Panc1 (cell line): ENCODE data around the gene FCRL5. TPM values are rescaled to one million over a fixed set of nuclear protein-coding genes. Genes with fewer than 3 reads are reported as not detected.

Experiments
- ATAC-seq: fragments of 200-7000 bp; cut with Tn5 transposase; 2 replicates; pipeline ENCODE4 v1.9.1; 2020; ENCODE audit warnings: mild to moderate bottlenecking, moderate library complexity
- BruUV-seq: library from RNA; stranded (reverse); fragments of 400-500 nt; replicated peaks from 2 replicates; lab custom pipeline; 2021; lab: Mats Ljungman, UMichigan
- CTCF ChIA-PET: fragments of 300-600 bp; sonication (Branson Sonifier 250); formaldehyde crosslinking; loops from one replicate; lab custom pipeline; 2022; ENCODE audit warnings: antibody characterized with exemption; lab: Charles Lee
- POLR2A ChIA-PET: fragments of 300-600 bp; sonication (Branson Sonifier 250); formaldehyde crosslinking; loops from one replicate; lab custom pipeline; 2022; ENCODE audit warnings: antibody characterized with exemption; lab: Charles Lee
- DNase-seq: peaks from one replicate; pipeline ENCODE4 v3.0.0-alpha.2; 2010; ENCODE audit warnings: low read depth, low spot score
- H3K27ac ChIP-seq: 2 replicates; pipeline ENCODE4 v1.5.1; 2011; ENCODE audit warnings: mild to moderate bottlenecking, low read length, inconsistent platforms
- H3K27me3 ChIP-seq: fragments of 200-500 bp; sonication (Bioruptor generic); 2 replicates; pipeline ENCODE4 v1.6.0; 2014; ENCODE audit warnings: low read length, inconsistent platforms; ENCODE audit not compliant: control insufficient read depth, insufficient read depth
- H3K36me3 ChIP-seq: fragments of 200-500 bp; sonication (Bioruptor generic); 2 replicates; pipeline ENCODE4 v1.5.1; 2014; ENCODE audit warnings: inconsistent platforms, mild to moderate bottlenecking, low read length, moderate library complexity; ENCODE audit not compliant: control insufficient read depth, insufficient read depth
- H3K4me1 ChIP-seq: 2 replicates; pipeline ENCODE4 v1.5.1; 2011; ENCODE audit warnings: inconsistent platforms, mild to moderate bottlenecking, low read length, moderate library complexity; ENCODE audit not compliant: control insufficient read depth, insufficient read depth
- H3K4me3 ChIP-seq, 2 experiments: 2 replicates each; pipeline ENCODE4 v1.5.1; 2011 to 2012; ENCODE audit warnings: low read depth in 2 of 2, low read length in 2 of 2, mild to moderate bottlenecking in 2 of 2, inconsistent platforms in 1 of 2, moderate library complexity in 1 of 2
- H3K9me3 ChIP-seq: fragments of 200-500 bp; sonication (Bioruptor generic); 2 replicates; pipeline ENCODE4 v1.5.1; 2014; ENCODE audit warnings: low read depth, mild to moderate bottlenecking, inconsistent platforms, low read length, moderate library complexity; ENCODE audit not compliant: control insufficient read depth, insufficient read depth
- POLR2AphosphoS5 ChIP-seq: IDR thresholded peaks from 2 replicates; pipeline ENCODE4 v1.6.1; 2012; ENCODE audit warnings: mild to moderate bottlenecking, low read depth, low read length, moderate library complexity
- REST ChIP-seq, 2 experiments: IDR thresholded peaks; 2 replicates each; pipeline ENCODE4 v1.6.1; 2011 to 2012; ENCODE audit warnings: low read depth in 2 of 2, control low read depth in 1 of 2, low read length in 1 of 2, mild to moderate bottlenecking in 1 of 2, moderate library complexity in 1 of 2; ENCODE audit not compliant: insufficient read depth in 1 of 2
- SIN3A ChIP-seq: IDR thresholded peaks from 2 replicates; pipeline ENCODE4 v1.6.1; 2012; ENCODE audit warnings: low read depth, mild to moderate bottlenecking, low read length, moderate library complexity, borderline replicate concordance; ENCODE audit not compliant: insufficient read depth
- TCF7L2 ChIP-seq: IDR thresholded peaks from 2 replicates; pipeline ENCODE4 v1.6.1; 2011; ENCODE audit warnings: mild to moderate bottlenecking, low read depth, low read length, inconsistent platforms
- in situ Hi-C: cut with HindIII; loops from 2 replicates; pipeline ENCODE4 v1.10.0; 2016; ENCODE audit warnings: low sequenced_read_pairs, low pct_unique_long_range_greater_than_20kb
- intact Hi-C: fragments of 100-400 bp; cut with micrococcal nuclease; formaldehyde crosslinking; loops from one replicate; pipeline ENCODE4 v1.10.0; 2022; ENCODE audit not compliant: unreplicated experiment
- total RNA-seq: library from RNA; stranded (reverse); gene quantifications from one replicate; pipeline ENCODE4 v1.2.1, GENCODE V29; 2021; ENCODE audit not compliant: unreplicated experiment
- TF ChIP-seq, protein P1 (sequence below): fragments of 450-650 bp; IDR thresholded peaks from 2 replicates; pipeline ENCODE4 v1.5.1; 2017; ENCODE audit warnings: mild to moderate bottlenecking

The FCRL5 gene
- total RNA-seq, 1 experiment from 2014 or later: not detected

- no peaks in the 10 kb centered on the region for H3K36me3 ChIP-seq
- ChIA-PET POLR2A (interaction anchor here (0.7 kb wide), 1 partner anchor 490 kb away, joined by 3 read pairs; no protein-coding TSS in a partner anchor), CTCF (interaction anchor here (0.9 kb wide), 1 partner anchor 28 kb away, joined by 3 read pairs; no protein-coding TSS in a partner anchor)
- DNase-seq (no peak), ATAC-seq (no peak)
- H3K27ac ChIP-seq: no peak overlapping the region
- BruUV-seq: no TSS peak
- in situ Hi-C loops: no loop called here
- no peaks in the 10 kb centered on the region for H3K4me1 ChIP-seq
- no peaks in the 10 kb centered on the region for H3K9me3 ChIP-seq
- H3K4me3 ChIP-seq: no peak overlapping the region
- H3K27me3 ChIP-seq: peaks cover 10% of the 10 kb centered on the region
- intact Hi-C loops: loop anchor here (10.0 kb wide), 2 partner anchors 370 to 540 kb away; a partner anchor contains a TSS
- TF ChIP-seq SIN3A (no peak), REST (IDR thresholded peaks at IDR 0.05; ENCODE audit: insufficient read depth in 1 of 2, low read depth in 2 of 2, low read length in 1 of 2) (no peak), POLR2AphosphoS5 (no peak), TCF7L2 (no peak)
- TF ChIP-seq, protein P1, sequence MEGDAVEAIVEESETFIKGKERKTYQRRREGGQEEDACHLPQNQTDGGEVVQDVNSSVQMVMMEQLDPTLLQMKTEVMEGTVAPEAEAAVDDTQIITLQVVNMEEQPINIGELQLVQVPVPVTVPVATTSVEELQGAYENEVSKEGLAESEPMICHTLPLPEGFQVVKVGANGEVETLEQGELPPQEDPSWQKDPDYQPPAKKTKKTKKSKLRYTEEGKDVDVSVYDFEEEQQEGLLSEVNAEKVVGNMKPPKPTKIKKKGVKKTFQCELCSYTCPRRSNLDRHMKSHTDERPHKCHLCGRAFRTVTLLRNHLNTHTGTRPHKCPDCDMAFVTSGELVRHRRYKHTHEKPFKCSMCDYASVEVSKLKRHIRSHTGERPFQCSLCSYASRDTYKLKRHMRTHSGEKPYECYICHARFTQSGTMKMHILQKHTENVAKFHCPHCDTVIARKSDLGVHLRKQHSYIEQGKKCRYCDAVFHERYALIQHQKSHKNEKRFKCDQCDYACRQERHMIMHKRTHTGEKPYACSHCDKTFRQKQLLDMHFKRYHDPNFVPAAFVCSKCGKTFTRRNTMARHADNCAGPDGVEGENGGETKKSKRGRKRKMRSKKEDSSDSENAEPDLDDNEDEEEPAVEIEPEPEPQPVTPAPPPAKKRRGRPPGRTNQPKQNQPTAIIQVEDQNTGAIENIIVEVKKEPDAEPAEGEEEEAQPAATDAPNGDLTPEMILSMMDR: no peak
These were observed 32.2 kb upstream of the FCRL5 start for GRCh38 chr1:157584503-157584902.

GRCh38 chr1:157580828-157581210 lies 28.5 kb upstream of the FCRL5 start:
- Histone ChIP-seq H3K9me3 (no peaks in the 10 kb centered on the region), H3K27ac (no peak overlapping the region), H3K27me3 (0 out of 2 replicates have a peak, but pooled peaks cover 3% of the 10 kb centered on the region), H3K4me1 (no peaks in the 10 kb centered on the region), H3K4me3 (no peak overlapping the region), H3K36me3 (no peaks in the 10 kb centered on the region)
- TF ChIP-seq REST (IDR thresholded peaks at IDR 0.05; ENCODE audit: insufficient read depth in 1 of 2, low read depth in 2 of 2, low read length in 1 of 2) (no peak), POLR2AphosphoS5 (no peak), TCF7L2 (no peak), SIN3A (no peak)
- in situ Hi-C loops: no loop called here
- CTCF ChIA-PET: interaction anchor here (1.0 to 1.8 kb wide), 3 partner anchors 368 to 544 kb away, joined by 3 to 7 read pairs (median 6); no protein-coding TSS in a partner anchor
- DNase-seq (no peak), ATAC-seq (no peak)
- intact Hi-C loops: loop anchor here (1.0 to 10.0 kb wide), 3 partner anchors 110 to 544 kb away; a partner anchor contains a TSS
- POLR2A ChIA-PET: no interaction called here
- no TSS peak for BruUV-seq
